GM04503 (cell line): ENCODE results near the gene RBM24.

Experiments used
- DNase-seq: peaks from one replicate; pipeline ENCODE4 v3.0.0-alpha.2; 2012; ENCODE audit warnings: low read depth

RBM24 gene

DNA sequence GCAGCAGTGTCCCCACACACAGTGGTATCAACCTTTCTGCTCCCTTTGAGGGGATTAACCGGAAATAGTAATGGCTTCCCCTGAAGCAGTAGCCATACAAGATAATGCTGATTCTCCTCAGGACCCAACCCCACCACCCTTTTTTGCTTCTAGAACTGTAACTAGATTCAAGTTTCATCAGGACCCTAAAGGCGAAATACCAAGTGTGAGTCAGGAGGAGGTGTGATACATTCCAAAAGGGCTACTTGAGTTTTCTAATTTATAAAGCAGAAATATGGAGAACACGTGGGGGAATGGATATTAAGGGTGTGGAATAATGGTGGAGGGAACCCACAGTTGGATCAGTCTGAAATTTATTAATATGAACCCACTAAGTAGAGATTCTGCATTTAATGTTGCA is 60.7 kb downstream of the RBM24 start:
- no peak for DNase-seq

DNA sequence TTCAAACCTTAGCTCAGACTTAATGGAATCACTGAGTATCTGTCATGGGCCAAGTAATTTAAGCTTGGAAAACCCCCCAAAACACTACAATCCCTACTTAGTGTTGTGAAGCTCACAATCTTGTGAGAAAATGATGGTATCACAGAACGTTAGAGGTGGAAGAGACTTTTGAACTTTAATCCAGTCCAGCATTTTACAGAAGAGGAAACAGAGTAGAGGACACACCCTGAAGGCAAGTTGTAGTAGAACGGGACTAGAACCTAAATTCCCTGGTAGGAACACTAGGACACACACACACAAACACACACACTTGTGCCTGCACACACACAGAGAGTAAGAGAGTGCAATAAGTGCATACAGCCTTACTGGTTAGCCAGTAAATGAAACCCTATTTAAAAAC is 62.1 kb downstream of the RBM24 start:
- DNase-seq = no peak
